ENCODE measurements around the gene EYA4.

Gene EYA4

GRCh38 chr6:133436652-133437051, 195.5 kb downstream of the EYA4 start:
- Histone ChIP-seq H3K9ac (ENCODE audit: low read depth, low read length, poor library complexity, severe bottlenecking) (no peak overlapping the region), H3K4me3 (ENCODE audit: low read length, poor library complexity, severe bottlenecking) (no peak overlapping the region), H3K9me2 (replicated peaks; ENCODE audit: low read depth, low read length) (no peaks in the 10 kb centered on the region), H3K79me2 (ENCODE audit: insufficient read depth, low read length) (no peaks in the 10 kb centered on the region), H3K4me1 (ENCODE audit: insufficient read depth, low read length, poor library complexity, severe bottlenecking) (no peaks in the 10 kb centered on the region), H3K4me2 (ENCODE audit: low read depth, low read length, poor library complexity, severe bottlenecking) (no peak overlapping the region), H3F3A (ENCODE audit: low read depth) (no peaks in the 10 kb centered on the region), H3K27me3 (ENCODE audit: insufficient read depth, low read length, poor library complexity, severe bottlenecking) (no peaks in the 10 kb centered on the region), H3K9me3 (ENCODE audit: insufficient read depth, low read depth, low read length) (no peaks in the 10 kb centered on the region), H3K36me3 (ENCODE audit: insufficient read depth, low read length) (no peaks in the 10 kb centered on the region), H4K20me1 (ENCODE audit: insufficient read depth, low read length, poor library complexity, severe bottlenecking) (no peaks in the 10 kb centered on the region), H2AFZ (ENCODE audit: low read length) (no peak overlapping the region)
- TF ChIP-seq EZH2phosphoT487 (IDR thresholded peaks at IDR 0.05; ENCODE audit: borderline replicate concordance) (no peak), CTCF (conservative IDR thresholded peaks at IDR 0.05; ENCODE audit: low read length) (no peak)

- Histone ChIP-seq H3F3A (ENCODE audit: low read depth) (no peaks in the 10 kb centered on the region), H3K4me2 (ENCODE audit: low read depth, low read length, poor library complexity, severe bottlenecking) (no peak overlapping the region), H3K79me2 (ENCODE audit: insufficient read depth, low read length) (no peaks in the 10 kb centered on the region), H3K4me1 (ENCODE audit: insufficient read depth, low read length, poor library complexity, severe bottlenecking) (no peaks in the 10 kb centered on the region), H3K27me3 (ENCODE audit: insufficient read depth, low read length, poor library complexity, severe bottlenecking) (no peaks in the 10 kb centered on the region), H4K20me1 (ENCODE audit: insufficient read depth, low read length, poor library complexity, severe bottlenecking) (no peaks in the 10 kb centered on the region), H2AFZ (ENCODE audit: low read length) (no peak overlapping the region), H3K36me3 (ENCODE audit: insufficient read depth, low read length) (no peaks in the 10 kb centered on the region), H3K9me3 (ENCODE audit: insufficient read depth, low read depth, low read length) (no peaks in the 10 kb centered on the region), H3K4me3 (ENCODE audit: low read length, poor library complexity, severe bottlenecking) (no peak overlapping the region), H3K9ac (ENCODE audit: low read depth, low read length, poor library complexity, severe bottlenecking) (no peak overlapping the region), H3K9me2 (replicated peaks; ENCODE audit: low read depth, low read length) (no peaks in the 10 kb centered on the region)
- TF ChIP-seq EZH2phosphoT487 (IDR thresholded peaks at IDR 0.05; ENCODE audit: borderline replicate concordance), result no peak
- TF ChIP-seq CTCF (conservative IDR thresholded peaks at IDR 0.05; ENCODE audit: low read length), result no peak
These were observed 200.3 kb downstream of the EYA4 start for GRCh38 chr6:133441491-133441890.

GRCh38 chr6:133446789-133447188, 205.6 kb downstream of the EYA4 start:
- Histone ChIP-seq H4K20me1 (ENCODE audit: insufficient read depth, low read length, poor library complexity, severe bottlenecking) (no peaks in the 10 kb centered on the region), H3K9ac (ENCODE audit: low read depth, low read length, poor library complexity, severe bottlenecking) (no peak overlapping the region), H3K9me3 (ENCODE audit: insufficient read depth, low read depth, low read length) (no peaks in the 10 kb centered on the region), H3F3A (ENCODE audit: low read depth) (no peaks in the 10 kb centered on the region), H3K9me2 (replicated peaks; ENCODE audit: low read depth, low read length) (no peaks in the 10 kb centered on the region), H3K27me3 (ENCODE audit: insufficient read depth, low read length, poor library complexity, severe bottlenecking) (no peaks in the 10 kb centered on the region), H2AFZ (ENCODE audit: low read length) (no peak overlapping the region), H3K79me2 (ENCODE audit: insufficient read depth, low read length) (no peaks in the 10 kb centered on the region), H3K36me3 (ENCODE audit: insufficient read depth, low read length) (no peaks in the 10 kb centered on the region), H3K4me1 (ENCODE audit: insufficient read depth, low read length, poor library complexity, severe bottlenecking) (no peaks in the 10 kb centered on the region), H3K4me2 (ENCODE audit: low read depth, low read length, poor library complexity, severe bottlenecking) (no peak overlapping the region), H3K4me3 (ENCODE audit: low read length, poor library complexity, severe bottlenecking) (no peak overlapping the region)
- TF ChIP-seq CTCF (conservative IDR thresholded peaks at IDR 0.05; ENCODE audit: low read length), result no peak
- TF ChIP-seq EZH2phosphoT487 (IDR thresholded peaks at IDR 0.05; ENCODE audit: borderline replicate concordance), result no peak
